GM18526 (cell line): ENCODE measurements around the gene TTC8.

Experiments
- POLR2A ChIP-seq: IDR thresholded peaks from 3 replicates; pipeline ENCODE4 v1.6.1; 2011; ENCODE audit not compliant: insufficient read length; ENCODE audit errors: extremely low read depth

TTC8 gene

DNA sequence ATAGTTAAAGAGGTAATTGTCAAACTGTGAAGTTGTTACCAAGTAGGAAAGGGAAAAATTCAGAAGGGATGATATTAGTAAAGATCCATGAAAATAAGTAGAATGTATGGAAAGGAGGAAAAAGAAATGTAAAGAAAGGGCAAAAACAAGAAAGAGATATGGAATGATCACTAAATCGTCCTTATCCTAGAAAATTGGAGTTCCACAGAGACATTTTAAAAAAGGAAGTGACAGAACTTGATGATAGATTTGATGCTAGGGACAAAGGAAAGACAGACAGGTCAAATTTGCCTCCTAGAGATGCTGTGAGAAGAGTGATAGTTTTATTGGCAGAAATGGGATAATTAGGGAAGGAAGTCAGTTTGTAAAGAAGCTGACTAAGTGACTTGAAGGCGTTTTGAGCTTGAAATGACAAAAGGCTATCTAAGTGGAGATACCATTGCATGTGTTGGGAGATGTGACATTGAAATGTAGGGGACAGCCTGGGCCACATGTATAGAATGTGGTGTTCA is 20.6 kb downstream of the TTC8 start:
- TF ChIP-seq POLR2A = no peak

DNA sequence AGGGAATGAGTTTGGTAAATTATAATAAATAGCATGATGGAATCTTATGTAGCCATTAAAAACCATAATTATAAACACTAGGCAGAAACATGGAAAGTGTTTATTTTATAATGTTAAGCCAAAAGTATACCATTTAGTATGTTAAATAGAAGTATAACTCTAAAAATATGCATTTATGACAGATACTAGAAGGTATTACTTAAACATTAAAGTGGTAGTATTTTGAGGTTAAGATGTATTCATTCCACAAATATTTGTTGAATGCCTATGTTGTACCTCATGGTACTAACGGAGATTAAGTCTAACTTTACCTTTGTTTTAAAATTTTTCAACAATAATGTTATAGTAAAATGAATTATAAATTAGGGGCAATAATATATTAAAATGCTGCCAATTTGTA is 24.1 kb downstream of the TTC8 start:
- TF ChIP-seq POLR2A = no peak

DNA sequence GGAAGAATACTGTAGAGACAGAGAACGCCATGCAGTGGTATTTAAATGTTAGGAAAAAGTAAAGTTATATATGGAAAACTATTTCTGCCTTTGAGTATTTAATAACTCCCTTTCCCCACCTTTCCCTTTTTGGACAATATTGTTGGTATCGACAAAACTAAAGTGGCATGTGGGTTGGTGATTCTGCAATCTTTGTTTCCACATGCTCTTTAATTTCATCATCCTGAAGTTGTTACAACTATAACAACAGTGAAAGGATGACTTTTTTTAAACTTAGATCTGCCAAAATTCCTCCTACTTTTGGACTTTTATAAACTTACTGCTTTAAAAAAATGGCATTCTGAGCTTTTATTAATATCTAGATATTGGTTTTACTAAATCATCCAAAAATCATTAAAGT is 25.3 kb downstream of the TTC8 start:
- no peak for TF ChIP-seq POLR2A

DNA sequence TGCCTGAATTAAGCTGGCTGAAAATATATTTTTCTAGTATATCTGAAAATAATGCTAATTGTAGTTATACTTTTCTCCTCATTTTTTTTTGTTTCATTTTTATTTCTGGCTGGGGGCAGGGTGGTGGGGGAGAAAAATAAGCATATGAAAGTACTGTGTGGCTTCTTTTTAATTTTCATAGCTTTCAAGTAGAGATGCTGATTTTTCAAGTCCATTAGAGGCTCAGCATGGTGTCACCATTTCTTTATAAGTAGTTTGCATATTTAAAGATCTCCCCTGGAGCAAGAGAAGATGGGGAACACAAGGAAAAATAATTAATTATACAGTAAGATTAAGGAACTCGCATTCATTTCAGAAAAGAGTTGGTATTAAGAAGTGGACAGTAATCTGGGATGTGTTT is 27.1 kb downstream of the TTC8 start:
- TF ChIP-seq POLR2A = no peak

DNA sequence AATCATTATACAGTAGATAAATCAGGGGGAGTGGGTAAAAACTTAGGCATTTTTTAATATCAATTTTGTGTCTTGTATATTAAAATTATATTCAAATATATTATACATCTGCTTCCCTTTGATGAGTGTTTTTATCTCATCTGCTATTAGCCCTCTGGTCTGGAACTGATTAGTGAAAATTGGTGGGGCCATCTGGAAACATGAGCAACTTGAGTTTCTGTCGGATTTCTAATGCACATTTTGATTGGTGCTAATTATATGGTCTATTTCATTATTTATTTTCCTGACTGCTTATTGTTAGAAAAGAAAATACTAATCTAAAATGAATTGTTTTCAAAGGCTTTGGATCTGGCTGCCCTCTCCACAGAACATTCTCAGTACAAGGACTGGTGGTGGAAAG is 28.2 kb downstream of the TTC8 start:
- no peak for TF ChIP-seq POLR2A

DNA sequence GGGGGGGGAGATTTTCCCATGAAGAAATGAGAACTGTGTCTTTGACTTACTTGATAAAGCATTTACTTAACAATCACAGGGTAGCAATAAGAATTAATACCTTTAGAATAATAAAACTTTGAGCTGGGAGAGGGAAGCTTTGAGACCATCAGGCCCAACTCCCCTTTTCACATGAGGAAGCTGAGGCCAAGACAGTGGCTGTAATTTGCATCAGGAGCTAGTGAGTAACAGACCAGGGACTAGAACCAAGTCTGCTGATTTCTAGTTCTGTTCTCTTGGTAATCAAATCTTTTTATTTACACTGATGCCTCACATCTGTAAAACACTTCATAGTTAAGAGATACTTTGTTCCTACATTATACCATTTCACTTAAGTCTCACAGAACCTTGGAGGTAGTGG is 28.7 kb downstream of the TTC8 start:
- TF ChIP-seq POLR2A = no peak

DNA sequence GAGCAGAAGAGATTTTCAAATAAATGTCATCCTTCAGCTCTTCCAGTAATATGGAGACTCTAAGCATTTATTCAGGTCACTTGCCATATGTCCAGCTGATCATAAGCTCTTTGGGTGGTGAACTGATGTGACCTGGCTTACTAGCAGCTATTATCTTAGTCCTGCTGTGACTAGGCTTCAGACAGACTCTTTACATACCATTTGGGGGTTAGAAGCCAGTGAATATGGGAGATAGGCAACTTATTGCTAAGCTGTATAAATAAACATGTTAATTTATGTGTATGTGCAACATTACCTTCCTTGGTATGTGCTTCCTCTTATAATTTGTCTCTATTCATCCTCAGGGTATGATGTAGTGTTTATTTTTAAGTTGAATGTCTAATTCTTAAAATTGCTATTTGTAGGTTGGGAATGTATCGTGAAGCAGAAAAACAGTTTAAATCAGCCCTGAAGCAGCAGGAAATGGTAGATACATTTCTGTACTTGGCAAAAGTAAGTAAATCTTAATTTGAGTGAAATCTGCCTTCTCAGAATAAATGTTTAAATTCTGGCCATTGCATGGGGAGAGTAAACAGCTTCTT is 32.4 kb downstream of the TTC8 start:
- no peak for TF ChIP-seq POLR2A

DNA sequence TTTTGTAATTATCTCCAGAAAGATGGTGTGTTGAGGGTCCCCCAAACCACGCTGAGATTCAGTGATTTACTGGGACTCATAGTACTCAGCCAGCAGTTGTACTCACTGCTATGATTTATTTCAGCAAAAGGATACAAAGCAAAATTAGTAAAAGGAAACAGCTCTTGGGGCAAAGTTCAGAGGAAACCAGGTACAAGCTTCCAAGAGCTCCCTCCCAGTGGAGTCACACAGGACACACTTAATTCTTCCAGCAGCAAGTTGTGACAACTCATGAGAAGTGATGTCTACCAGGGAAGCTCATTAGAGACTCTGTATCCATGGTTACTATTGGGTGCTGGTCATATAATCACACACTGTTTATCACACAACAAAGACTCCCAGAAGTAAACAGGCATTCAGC is 38.7 kb downstream of the TTC8 start:
- TF ChIP-seq POLR2A = no peak

DNA sequence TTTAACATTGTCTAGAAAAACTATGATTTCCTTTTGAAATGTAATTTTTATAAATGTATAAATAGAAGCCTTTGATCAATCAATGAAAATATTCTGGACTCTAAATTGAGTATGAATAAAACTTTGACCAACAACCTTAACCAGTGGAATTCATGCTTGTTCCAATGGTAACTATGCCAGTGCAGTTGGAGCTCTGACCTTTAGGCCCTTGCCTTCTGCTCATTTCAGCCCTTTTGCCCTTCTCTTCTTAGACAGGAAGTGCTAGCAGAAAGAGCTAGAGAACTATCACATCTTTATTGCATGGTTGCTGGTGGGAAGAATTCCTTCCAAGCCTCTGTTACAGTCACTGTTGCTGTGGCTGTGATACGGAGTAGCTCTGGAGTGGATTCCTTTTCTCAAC is 39.7 kb downstream of the TTC8 start:
- TF ChIP-seq POLR2A = no peak

DNA sequence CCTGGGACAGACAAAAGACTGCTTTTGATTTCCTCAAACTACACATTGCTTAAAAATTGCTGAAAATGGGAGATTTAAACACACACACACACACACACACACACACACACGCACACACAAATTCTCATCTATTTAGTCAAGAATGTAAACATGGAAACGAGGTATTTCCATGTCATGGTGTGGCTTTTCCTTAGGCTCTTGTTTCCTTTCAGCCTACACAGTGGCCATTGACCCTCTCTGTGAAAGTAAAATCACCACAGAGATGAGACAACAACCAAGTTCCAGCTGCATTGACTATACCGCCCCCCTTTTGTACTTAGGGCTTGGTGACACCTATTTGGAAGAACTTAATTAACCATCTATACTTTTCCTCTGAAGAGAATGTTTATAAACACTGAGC is 41.9 kb downstream of the TTC8 start:
- TF ChIP-seq POLR2A = no peak

DNA sequence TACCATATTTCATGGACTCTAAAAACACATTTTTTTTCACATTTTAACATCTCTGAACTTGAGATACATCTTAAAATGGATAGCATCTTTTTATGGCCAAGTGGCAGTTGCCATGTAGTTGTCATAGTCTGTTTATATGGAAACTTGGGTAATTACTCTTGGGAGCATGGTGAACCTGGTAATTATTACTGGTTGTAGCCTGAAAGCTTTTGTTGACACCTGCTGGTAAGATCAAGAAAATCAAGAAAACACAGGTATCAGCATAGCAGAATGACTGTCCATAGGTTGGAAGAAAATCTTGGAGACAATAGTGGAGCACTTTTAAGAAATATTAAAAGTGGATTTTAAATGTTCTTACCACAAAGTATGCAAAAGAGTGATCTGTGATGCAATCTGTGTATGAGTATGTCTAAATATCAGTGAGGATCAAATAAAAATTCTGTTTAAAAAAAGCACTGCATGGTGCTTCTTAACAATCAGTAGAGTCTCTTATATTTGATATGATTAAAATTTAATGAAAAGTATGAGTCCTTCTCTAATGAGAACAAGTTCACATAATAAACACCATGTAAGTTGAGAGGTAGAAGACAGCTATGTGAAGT is 44.2 kb downstream of the TTC8 start:
- TF ChIP-seq POLR2A = no peak

DNA sequence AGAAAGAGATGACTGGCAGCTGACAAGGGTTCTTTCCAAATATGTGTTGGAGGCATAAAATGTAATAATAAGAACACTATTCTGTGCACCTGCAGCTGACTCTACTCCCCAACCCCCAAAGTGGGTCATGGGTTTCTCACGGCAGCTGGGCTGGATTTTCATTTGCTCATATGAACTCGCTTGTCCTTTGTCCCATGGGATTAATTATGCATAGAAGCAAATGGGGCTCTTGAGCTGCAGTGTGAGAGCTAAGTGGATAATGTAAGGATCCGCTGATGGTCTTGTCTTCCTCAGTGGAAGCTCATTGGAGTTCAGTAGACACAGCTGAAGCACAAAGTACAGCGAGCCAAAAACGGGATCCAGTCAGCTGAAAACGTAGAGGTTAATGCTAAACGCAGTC is 46.3 kb downstream of the TTC8 start:
- TF ChIP-seq POLR2A = no peak

DNA sequence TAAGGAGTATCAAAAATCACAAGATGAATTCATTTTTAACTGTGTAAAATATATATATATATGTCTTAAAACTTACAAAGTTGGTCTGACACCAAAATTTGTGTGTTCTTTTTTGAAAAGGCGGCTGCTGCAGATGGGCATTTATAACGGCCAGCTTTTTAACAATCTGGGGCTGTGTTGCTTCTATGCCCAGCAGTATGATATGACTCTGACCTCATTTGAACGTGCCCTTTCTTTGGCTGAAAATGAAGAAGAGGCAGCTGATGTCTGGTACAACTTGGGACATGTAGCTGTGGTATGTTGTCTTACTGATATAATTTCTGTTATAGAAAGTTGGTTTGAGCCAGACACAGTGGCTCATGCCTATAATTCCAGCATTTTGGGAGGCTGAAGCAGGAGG is 47.0 kb downstream of the TTC8 start:
- TF ChIP-seq POLR2A = no peak

DNA sequence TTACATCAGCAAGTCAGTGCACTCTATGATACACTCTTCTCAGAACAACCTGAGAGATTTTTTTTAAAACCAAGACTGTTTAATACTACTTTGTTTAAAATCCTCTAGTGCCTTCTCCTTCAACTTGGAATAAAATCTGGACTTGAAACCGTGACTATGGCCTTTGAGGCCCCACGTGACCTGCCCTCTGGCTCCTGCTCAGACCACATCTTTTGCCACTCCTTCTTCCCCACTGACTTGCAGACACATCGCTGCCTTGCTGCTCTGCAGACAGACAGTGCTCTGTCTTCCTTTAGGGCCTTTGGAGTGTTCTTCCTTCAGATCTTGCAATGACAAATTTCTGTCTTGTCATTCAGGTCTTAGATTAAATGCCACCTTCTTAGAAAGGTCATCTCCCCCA is 48.5 kb downstream of the TTC8 start:
- no peak for TF ChIP-seq POLR2A

DNA sequence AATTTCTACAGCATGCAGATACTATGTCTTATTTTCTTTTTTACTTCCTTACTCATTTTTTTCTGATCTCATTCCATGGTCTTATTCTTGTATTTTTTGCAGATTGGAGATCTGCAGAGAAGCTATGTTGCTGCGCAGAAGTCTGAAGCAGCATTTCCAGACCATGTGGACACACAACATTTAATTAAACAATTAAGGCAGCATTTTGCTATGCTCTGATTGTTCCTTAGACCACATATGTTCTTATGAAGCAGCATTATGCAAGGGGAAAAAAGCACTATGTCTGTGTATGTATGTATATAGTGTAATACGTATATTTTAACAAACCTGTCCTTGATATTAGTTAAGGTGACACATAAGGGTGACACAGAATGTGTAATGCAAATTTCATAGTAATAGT is 52.7 kb downstream of the TTC8 start:
- no peak for TF ChIP-seq POLR2A

DNA sequence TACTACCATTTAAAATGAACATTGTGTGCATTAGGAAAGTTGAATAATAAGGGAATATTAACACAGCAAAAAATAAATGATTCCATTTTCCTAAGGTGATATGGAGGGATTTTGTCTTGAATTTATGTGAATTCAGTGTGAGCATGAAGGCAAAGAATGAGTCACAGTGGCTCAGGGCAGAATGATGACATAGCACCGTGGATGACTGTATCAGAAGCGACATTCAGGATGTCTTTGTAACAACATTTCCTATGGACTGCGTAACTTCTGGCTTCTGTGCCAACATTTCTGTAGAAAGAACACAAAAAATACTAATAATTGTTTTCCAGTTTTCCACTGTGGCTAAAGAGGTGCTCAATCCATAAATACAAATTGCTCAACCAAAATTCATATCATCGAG is 54.6 kb downstream of the TTC8 start:
- TF ChIP-seq POLR2A = no peak

DNA sequence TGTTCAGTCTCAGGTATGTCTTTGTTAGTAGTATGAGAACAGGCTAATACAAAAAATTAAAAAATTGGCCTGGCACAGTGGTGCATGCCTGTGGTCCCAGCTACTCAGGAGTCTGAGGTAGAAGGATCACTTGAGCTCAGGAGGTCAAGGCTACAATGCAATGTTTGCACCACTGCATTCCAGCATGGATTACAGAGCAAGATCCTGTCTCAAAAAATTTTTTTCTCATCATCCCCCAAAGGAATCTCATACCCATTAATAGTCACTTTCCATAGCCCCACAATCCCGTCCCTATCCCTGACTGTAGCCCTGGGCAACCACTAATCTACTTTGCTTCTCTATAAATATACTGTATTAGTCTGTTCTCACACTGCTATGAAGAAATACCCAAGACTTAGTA is 57.8 kb downstream of the TTC8 start:
- TF ChIP-seq POLR2A = no peak
